Activated T-helper 17 cell treated with anti-CD3 and anti-CD28 coated beads, Interleukin-2, amount 50 U/mL, for 72 hours (primary cell): ENCODE measurements around the gene DEGS2. TPM values are rescaled to one million over a fixed set of nuclear protein-coding genes. Genes with fewer than 3 reads are reported as not detected.

ENCODE experiments used
- ATAC-seq: fragments of 150-1000 bp; cut with Tn5 transposase; replicated peaks from 2 replicates; pipeline ENCODE4 v1.10.0; 2021; ENCODE audit warnings: mild to moderate bottlenecking, moderate library complexity
- H3K27ac Mint-ChIP-seq: one replicate; pipeline ENCODE4 v1.8.0; 2022; ENCODE audit warnings: mixed read lengths
- H3K27me3 Mint-ChIP-seq: one replicate; pipeline ENCODE4 v1.8.0; 2022; ENCODE audit warnings: mixed read lengths
- H3K36me3 Mint-ChIP-seq: one replicate; pipeline ENCODE4 v1.8.0; 2022; ENCODE audit warnings: low read depth, mild to moderate bottlenecking, mixed read lengths
- H3K4me1 Mint-ChIP-seq: one replicate; pipeline ENCODE4 v1.8.0; 2022; ENCODE audit warnings: mixed read lengths
- H3K4me3 Mint-ChIP-seq: one replicate; pipeline ENCODE4 v1.8.0; 2022; ENCODE audit warnings: mild to moderate bottlenecking, mixed read lengths
- H3K9me3 Mint-ChIP-seq: one replicate; pipeline ENCODE4 v1.8.0; 2022; ENCODE audit warnings: mixed read lengths
- total RNA-seq, 2 donors: library from RNA; stranded (reverse); gene quantifications; one replicate each; pipeline ENCODE4 v1.2.3, GENCODE V29; 2022

Gene DEGS2
- total RNA-seq, 2 donors from 2014 or later: 0.30 to 8.3 TPM

GRCh38 chr14:100096656-100097055, 62.8 kb downstream of the DEGS2 start:
- peak overlapping the region; percentile 93 for H3K4me3 Mint-ChIP-seq
- peak overlapping the region; percentile 83 for H3K27ac Mint-ChIP-seq
- no peaks in the 10 kb centered on the region for H3K9me3 Mint-ChIP-seq
- H3K27me3 Mint-ChIP-seq: no peaks in the 10 kb centered on the region
- ATAC-seq: no peak
- H3K4me1 Mint-ChIP-seq: peaks cover 59% of the 10 kb centered on the region
- peaks cover 100% of the 10 kb centered on the region for H3K36me3 Mint-ChIP-seq

Other genes with a start within 250 kb of the DEGS2 start
- 100 to 1,000 TPM; 493 to 560 TPM for gene EVL, start 94.2 kb downstream of the DEGS2 start, total RNA-seq
- 10 to 100 TPM; 63.8 to 77.0 TPM for gene YY1, start 79.5 kb upstream of the DEGS2 start, total RNA-seq
- gene SLC25A29, start 146.8 kb upstream of the DEGS2 start, total RNA-seq: 1 to 10 TPM; 3.8 to 9.3 TPM
- gene SLC25A47, start 163.7 kb upstream of the DEGS2 start, total RNA-seq: not detected
- 1 to 10 TPM; 3.4 to 5.1 TPM for gene WDR25, start 216.8 kb upstream of the DEGS2 start, total RNA-seq